ENCODE data around the gene SYCP2L. TPM values are rescaled to one million over a fixed set of nuclear protein-coding genes. Genes with fewer than 3 reads are reported as not detected.

SYCP2L gene
- total RNA-seq, 4 donors from 2014 or later: 0.13 to 2.9 (median 0.70) TPM

- WGBS: 57% methylated on average over 4 of the region's 4 CpGs
- Histone ChIP-seq H3K27ac (replicated peaks in 1 of 4) (no peak overlapping the region), H3K27me3 (no peaks in the 10 kb centered on the region), H3K36me3 (no peaks in the 10 kb centered on the region), H3K4me1 (peaks cover 5 to 19% (median 16%) of the 10 kb centered on the region in 4 donors), H3K4me3 (no peak overlapping the region), H3K9me3 (no peaks in the 10 kb centered on the region)
- intact Hi-C loops (cut with DNase I): no loop called here
- TF ChIP-seq EP300 (IDR thresholded peaks at IDR 0.05) (no peak), POLR2AphosphoS5 (IDR thresholded peaks at IDR 0.05) (no peak), POLR2A (IDR thresholded peaks at IDR 0.05; ENCODE audit: low read depth) (no peak), CTCF (IDR thresholded peaks at IDR 0.05) (no peak)
- DNase-seq (ENCODE audit: extremely low spot score): no peak
These were observed 119.2 kb downstream of the SYCP2L start for GRCh38 chr6:11006061-11006460.

- H3K27ac ChIP-seq (replicated peaks in 1 of 4): no peak overlapping the region
- TF ChIP-seq EP300 (IDR thresholded peaks at IDR 0.05): no peak
- no peak for TF ChIP-seq CTCF (IDR thresholded peaks at IDR 0.05)
- no peak for TF ChIP-seq POLR2AphosphoS5 (IDR thresholded peaks at IDR 0.05)
- no peak for TF ChIP-seq POLR2A (IDR thresholded peaks at IDR 0.05; ENCODE audit: low read depth)
- DNase-seq (ENCODE audit: extremely low spot score): no peak
These were observed 121.1 kb downstream of the SYCP2L start for GRCh38 chr6:11007715-11008608.

GRCh38 chr6:11008821-11009220 lies 122.0 kb downstream of the SYCP2L start:
- Histone ChIP-seq H3K27ac (replicated peaks in 1 of 4) (no peak overlapping the region), H3K4me1 (peaks cover 5 to 19% (median 16%) of the 10 kb centered on the region in 4 donors), H3K27me3 (peaks cover 0 to 4% (median 0%) of the 10 kb centered on the region in 4 donors), H3K9me3 (no peaks in the 10 kb centered on the region), H3K36me3 (no peaks in the 10 kb centered on the region), H3K4me3 (no peak overlapping the region)
- no peak for TF ChIP-seq POLR2A (IDR thresholded peaks at IDR 0.05; ENCODE audit: low read depth)
- TF ChIP-seq CTCF (IDR thresholded peaks at IDR 0.05): no peak
- TF ChIP-seq EP300 (IDR thresholded peaks at IDR 0.05): no peak
- TF ChIP-seq POLR2AphosphoS5 (IDR thresholded peaks at IDR 0.05): no peak
- DNase-seq (ENCODE audit: extremely low spot score): no peak
- WGBS: 32% methylated on average over 1 of the region's 1 CpG
- intact Hi-C loops (cut with DNase I): no loop called here

More at GRCh38 chr6:11007715-11008608, 121.1 kb downstream of the SYCP2L start:
- Histone ChIP-seq H3K9me3 (no peaks in the 10 kb centered on the region), H3K4me1 (peaks cover 5 to 19% (median 16%) of the 10 kb centered on the region in 4 donors), H3K4me3 (no peak overlapping the region), H3K27me3 (peaks cover 0 to 4% (median 0%) of the 10 kb centered on the region in 4 donors), H3K36me3 (no peaks in the 10 kb centered on the region)
- 80% methylated on average over 10 of the region's 10 CpGs for WGBS
- intact Hi-C loops (cut with DNase I): no loop called here

- TF ChIP-seq EP300 (IDR thresholded peaks at IDR 0.05) (no peak), POLR2A (IDR thresholded peaks at IDR 0.05; ENCODE audit: low read depth) (no peak), CTCF (IDR thresholded peaks at IDR 0.05) (no peak), POLR2AphosphoS5 (IDR thresholded peaks at IDR 0.05) (no peak)
- no peaks in the 10 kb centered on the region for H3K9me3 ChIP-seq
- H3K27ac ChIP-seq (replicated peaks in 1 of 4): no peak overlapping the region
- no peak for DNase-seq (ENCODE audit: extremely low spot score)
- H3K27me3 ChIP-seq: peaks cover 0 to 4% (median 0%) of the 10 kb centered on the region in 4 donors
- H3K4me1 ChIP-seq: peaks cover 5 to 19% (median 16%) of the 10 kb centered on the region in 4 donors
- H3K4me3 ChIP-seq: no peak overlapping the region
- intact Hi-C loops (cut with DNase I): no loop called here
- WGBS: 35% methylated on average over 6 of the region's 6 CpGs
- H3K36me3 ChIP-seq: no peaks in the 10 kb centered on the region
These were observed 122.5 kb downstream of the SYCP2L start for GRCh38 chr6:11009353-11009752.
